NT2/D1 (cell line): Measurements from ENCODE around the gene TTC16.

Experiments
- SUZ12 ChIP-seq: IDR thresholded peaks from 2 replicates; pipeline ENCODE4 v1.6.1; 2011; ENCODE audit not compliant: insufficient read length, insufficient read depth; ENCODE audit errors: extremely low read depth
- YY1 ChIP-seq: IDR thresholded peaks from 2 replicates; pipeline ENCODE4 v1.6.1; 2011; ENCODE audit not compliant: insufficient read length, insufficient read depth
- ZNF274 ChIP-seq: IDR thresholded peaks from 2 replicates; pipeline ENCODE4 v1.6.1; 2011; ENCODE audit warnings: mild to moderate bottlenecking, low read depth, low read length

GRCh38 chr9:127698386-127698785 is 17.5 kb upstream of the TTC16 start:
- TF ChIP-seq ZNF274, result no peak
- TF ChIP-seq SUZ12, result no peak
- TF ChIP-seq YY1, result no peak
